KMS-11 (cell line): ENCODE data around the gene CITED1.
A peak's percentile ranks its signal among the peaks of the same experiment; 100 is the strongest.

Experiments used
- H2AFZ ChIP-seq: fragments of 200-600 bp; sonication (generic); 2 replicates; pipeline ENCODE4 v1.6.1; 2016; ENCODE audit warnings: antibody characterized with exemption, mixed run types, low read depth
- H3K27ac ChIP-seq: fragments of 200-600 bp; sonication (generic); 2 replicates; pipeline ENCODE4 v1.6.1; 2016; ENCODE audit warnings: mild to moderate bottlenecking, mixed run types
- H3K27me3 ChIP-seq: fragments of 200-600 bp; sonication (generic); 2 replicates; pipeline ENCODE4 v1.6.1; 2017; ENCODE audit warnings: mild to moderate bottlenecking, low read depth, mixed run types, moderate library complexity; ENCODE audit not compliant: insufficient read depth
- H3K36me3 ChIP-seq: fragments of 200-600 bp; sonication (generic); 2 replicates; pipeline ENCODE4 v1.6.1; 2017; ENCODE audit warnings: mild to moderate bottlenecking, mixed run types; ENCODE audit not compliant: insufficient read depth
- H3K4me1 ChIP-seq: fragments of 200-600 bp; sonication (generic); 2 replicates; pipeline ENCODE4 v1.6.1; 2016; ENCODE audit warnings: mild to moderate bottlenecking, low read depth, mixed run types; ENCODE audit not compliant: poor library complexity, severe bottlenecking
- H3K4me2 ChIP-seq: fragments of 200-600 bp; sonication (generic); 2 replicates; pipeline ENCODE4 v1.7.0; 2016; ENCODE audit warnings: mild to moderate bottlenecking, mixed run types
- H3K4me3 ChIP-seq: fragments of 200-600 bp; sonication (generic); IDR thresholded peaks from 2 replicates; pipeline ENCODE4 v1.6.1; 2017; ENCODE audit warnings: low read depth, low read length, mixed read lengths; ENCODE audit not compliant: insufficient read depth
- H3K79me2 ChIP-seq: fragments of 200-600 bp; sonication (generic); 2 replicates; pipeline ENCODE4 v1.6.1; 2016; ENCODE audit warnings: low read depth, mixed run types; ENCODE audit not compliant: insufficient read depth
- H3K9ac ChIP-seq: fragments of 200-600 bp; sonication (generic); 2 replicates; pipeline ENCODE4 v1.6.1; 2016; ENCODE audit warnings: mild to moderate bottlenecking, mixed run types
- H4K20me1 ChIP-seq: fragments of 200-600 bp; sonication (generic); 2 replicates; pipeline ENCODE4 v1.6.1; 2016; ENCODE audit warnings: mild to moderate bottlenecking, mixed run types; ENCODE audit not compliant: insufficient read depth
- TF ChIP-seq, protein P1 (sequence below): fragments of 200-600 bp; sonication (generic); conservative IDR thresholded peaks from 2 replicates; pipeline ENCODE4 v1.6.1; 2017; ENCODE audit warnings: low read depth, mild to moderate bottlenecking, antibody characterized with exemption, low read length, moderate library complexity, mixed read lengths

CITED1 gene

DNA sequence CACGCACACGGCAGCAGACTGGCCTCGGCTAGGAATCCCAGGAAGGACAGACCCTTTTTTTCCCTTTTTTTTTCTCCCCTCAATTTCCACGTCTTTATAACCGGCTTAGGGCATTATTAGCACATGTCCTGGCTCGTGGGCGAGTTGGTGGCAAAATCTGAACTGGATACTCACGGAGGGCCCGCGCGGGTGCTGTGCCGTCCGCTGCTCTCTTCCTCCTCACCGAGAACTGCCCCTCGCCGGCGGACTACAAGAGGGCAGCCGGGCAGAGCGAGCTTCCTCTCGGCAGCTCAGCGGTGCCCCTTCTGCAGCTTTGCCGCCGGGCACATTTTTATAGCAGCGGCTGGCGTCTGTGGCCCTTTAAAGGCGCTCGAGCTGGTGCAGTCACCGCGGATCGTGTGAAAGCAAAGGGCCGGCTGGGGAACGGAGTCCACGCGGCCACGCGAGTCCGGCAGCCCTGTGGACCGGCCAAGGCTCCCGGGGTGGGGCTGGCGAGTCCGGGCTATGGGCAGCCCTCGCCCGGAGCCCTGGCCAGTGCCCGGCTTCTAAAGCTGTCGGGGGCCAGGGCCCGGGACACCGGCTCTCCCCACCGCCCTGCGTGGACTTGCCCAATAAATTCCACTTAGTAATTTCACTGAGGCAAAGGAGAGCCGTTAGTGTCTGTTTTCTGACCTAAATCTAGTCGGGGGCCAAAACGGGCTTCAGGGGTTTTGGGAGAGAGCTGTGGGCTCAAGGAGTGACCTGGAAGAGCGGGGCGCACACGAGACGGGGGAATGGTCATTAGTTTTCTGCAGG, 1.3 kb upstream of the CITED1 start:
- Histone ChIP-seq H3K9ac (no peak overlapping the region), H3K4me2 (peak overlapping the region; percentile 57), H3K4me3 (no peak overlapping the region), H3K36me3 (no peaks in the 10 kb centered on the region), H3K4me1 (no peaks in the 10 kb centered on the region), H4K20me1 (no peaks in the 10 kb centered on the region), H2AFZ (peak overlapping the region; percentile 79), H3K79me2 (no peaks in the 10 kb centered on the region), H3K27ac (no peak overlapping the region), H3K27me3 (peaks cover 9% of the 10 kb centered on the region)
- TF ChIP-seq, protein P1, sequence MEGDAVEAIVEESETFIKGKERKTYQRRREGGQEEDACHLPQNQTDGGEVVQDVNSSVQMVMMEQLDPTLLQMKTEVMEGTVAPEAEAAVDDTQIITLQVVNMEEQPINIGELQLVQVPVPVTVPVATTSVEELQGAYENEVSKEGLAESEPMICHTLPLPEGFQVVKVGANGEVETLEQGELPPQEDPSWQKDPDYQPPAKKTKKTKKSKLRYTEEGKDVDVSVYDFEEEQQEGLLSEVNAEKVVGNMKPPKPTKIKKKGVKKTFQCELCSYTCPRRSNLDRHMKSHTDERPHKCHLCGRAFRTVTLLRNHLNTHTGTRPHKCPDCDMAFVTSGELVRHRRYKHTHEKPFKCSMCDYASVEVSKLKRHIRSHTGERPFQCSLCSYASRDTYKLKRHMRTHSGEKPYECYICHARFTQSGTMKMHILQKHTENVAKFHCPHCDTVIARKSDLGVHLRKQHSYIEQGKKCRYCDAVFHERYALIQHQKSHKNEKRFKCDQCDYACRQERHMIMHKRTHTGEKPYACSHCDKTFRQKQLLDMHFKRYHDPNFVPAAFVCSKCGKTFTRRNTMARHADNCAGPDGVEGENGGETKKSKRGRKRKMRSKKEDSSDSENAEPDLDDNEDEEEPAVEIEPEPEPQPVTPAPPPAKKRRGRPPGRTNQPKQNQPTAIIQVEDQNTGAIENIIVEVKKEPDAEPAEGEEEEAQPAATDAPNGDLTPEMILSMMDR = no peak

DNA sequence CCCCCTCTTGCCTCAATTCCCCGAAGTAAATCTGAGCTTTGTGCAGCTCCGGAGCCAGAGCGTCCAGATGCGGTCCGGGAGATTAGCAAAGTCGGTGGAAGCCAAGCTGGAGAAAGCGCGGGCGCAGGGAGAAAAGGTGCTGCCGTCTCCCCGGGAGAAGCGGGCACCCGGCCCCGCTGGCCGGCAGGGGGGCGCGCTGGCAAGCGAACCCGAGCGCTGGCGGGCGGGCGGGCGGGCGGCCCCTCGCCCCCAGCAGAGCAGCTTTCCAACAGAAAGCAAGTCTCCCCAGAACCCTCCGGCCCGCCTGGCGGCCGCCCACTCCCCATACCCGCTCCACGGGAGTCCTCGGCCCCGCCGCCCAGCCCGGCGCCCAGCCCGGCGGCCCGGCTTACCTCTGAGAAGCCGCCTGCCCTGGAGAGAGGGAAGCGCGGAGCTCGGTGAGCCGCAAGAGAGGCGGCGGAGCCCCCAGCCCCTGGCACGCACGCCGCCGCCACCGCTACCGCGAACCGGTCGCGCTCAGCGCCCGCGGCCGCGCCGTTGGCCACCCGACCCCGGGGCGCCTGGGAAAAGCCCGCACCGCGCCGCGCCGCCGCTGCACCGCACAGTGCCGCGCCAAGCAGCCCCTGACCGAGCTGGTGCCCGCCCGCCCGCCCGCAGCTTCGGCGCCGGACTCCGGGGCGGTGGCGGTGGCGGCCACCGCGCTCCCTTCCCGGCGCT, 529 bp upstream of the CITED1 start:
- no peak overlapping the region for H3K4me3 ChIP-seq
- TF ChIP-seq, protein P1 = no peak
- no peaks in the 10 kb centered on the region for H3K79me2 ChIP-seq
- peak overlapping the region; percentile 25; the same call in 1 of the 2 replicates for H3K4me2 ChIP-seq
- no peaks in the 10 kb centered on the region for H3K4me1 ChIP-seq
- no peak overlapping the region for H3K27ac ChIP-seq
- peaks cover 9% of the 10 kb centered on the region for H3K27me3 ChIP-seq
- H2AFZ ChIP-seq = peak overlapping the region; percentile 79; the same call in 1 of the 2 replicates
- H4K20me1 ChIP-seq = no peaks in the 10 kb centered on the region
- H3K9ac ChIP-seq = no peak overlapping the region
- H3K36me3 ChIP-seq = no peaks in the 10 kb centered on the region

DNA sequence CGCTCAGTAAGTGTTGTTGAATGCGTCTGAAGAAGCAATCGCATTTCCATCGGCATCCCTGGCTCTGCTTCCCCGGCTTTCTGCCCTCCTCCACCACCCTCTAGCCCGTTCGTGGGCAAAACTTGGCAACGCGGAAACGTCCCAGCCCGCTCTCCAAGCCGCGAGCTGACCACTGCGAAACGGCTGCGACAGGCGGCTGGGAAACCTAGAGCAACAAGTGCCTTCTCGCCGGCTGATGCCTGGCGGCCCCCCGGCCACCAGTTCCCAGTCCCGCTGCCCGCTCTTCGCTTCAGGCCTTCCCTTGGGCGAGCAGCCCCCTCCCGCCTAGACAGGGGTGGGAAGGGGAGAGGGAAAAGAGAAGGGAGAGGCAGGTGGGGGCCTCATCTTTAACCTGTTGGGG, 837 bp downstream of the CITED1 start:
- TF ChIP-seq, protein P1 = no peak
- Histone ChIP-seq H3K27ac (no peak overlapping the region), H3K4me3 (no peak overlapping the region), H4K20me1 (no peaks in the 10 kb centered on the region), H3K27me3 (peaks cover 9% of the 10 kb centered on the region), H3K9ac (no peak overlapping the region), H3K4me1 (no peaks in the 10 kb centered on the region), H3K79me2 (no peaks in the 10 kb centered on the region), H2AFZ (no peak overlapping the region), H3K36me3 (no peaks in the 10 kb centered on the region), H3K4me2 (no peak overlapping the region)

GRCh38 chrX:72301781-72302180, 3.9 kb downstream of the CITED1 start:
- no peak overlapping the region for H2AFZ ChIP-seq
- no peak overlapping the region for H3K4me2 ChIP-seq
- H4K20me1 ChIP-seq = no peaks in the 10 kb centered on the region
- H3K27me3 ChIP-seq = peaks cover 9% of the 10 kb centered on the region
- no peak overlapping the region for H3K27ac ChIP-seq
- TF ChIP-seq, protein P1 = no peak
- no peak overlapping the region for H3K9ac ChIP-seq
- no peaks in the 10 kb centered on the region for H3K4me1 ChIP-seq
- H3K36me3 ChIP-seq = no peaks in the 10 kb centered on the region
- H3K79me2 ChIP-seq = no peaks in the 10 kb centered on the region
- no peak overlapping the region for H3K4me3 ChIP-seq
